Activated CD8-positive, alpha-beta memory T cell treated with anti-CD3 and anti-CD28 coated beads, Interleukin-2, amount 50 U/mL, for 48 hours (primary cell): ENCODE results near the gene GM2A.
"Not testable (repeated sequence)": the region's sequence is repeated elsewhere in the genome, so short reads cannot be mapped to it uniquely, and the experiment has no call there.

Experiments used
- DNase-seq: peaks from one replicate; pipeline ENCODE4 v3.0.0-alpha.2; 2020

GM2A gene

DNA sequence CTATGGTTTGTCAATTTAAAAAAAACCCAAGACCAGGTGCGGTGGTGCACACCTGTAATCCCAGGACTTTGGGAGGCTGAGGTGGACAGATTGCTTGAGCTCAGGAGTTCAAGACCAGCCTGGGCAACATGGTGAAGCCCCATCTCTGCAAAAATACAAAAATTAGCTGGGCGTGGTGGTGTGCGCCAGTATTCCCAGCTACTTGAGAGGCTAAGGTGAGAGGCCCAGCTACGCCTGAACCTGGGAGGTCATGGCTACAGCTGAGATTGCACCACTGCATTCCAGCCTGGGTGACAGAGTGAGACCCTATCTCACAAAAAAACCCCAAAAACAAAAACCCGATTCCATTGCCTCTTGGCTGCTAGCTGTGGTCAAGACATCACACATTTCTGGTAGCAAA, 2.0 kb downstream of the GM2A start:
- not testable (repeated sequence) for DNase-seq

DNA sequence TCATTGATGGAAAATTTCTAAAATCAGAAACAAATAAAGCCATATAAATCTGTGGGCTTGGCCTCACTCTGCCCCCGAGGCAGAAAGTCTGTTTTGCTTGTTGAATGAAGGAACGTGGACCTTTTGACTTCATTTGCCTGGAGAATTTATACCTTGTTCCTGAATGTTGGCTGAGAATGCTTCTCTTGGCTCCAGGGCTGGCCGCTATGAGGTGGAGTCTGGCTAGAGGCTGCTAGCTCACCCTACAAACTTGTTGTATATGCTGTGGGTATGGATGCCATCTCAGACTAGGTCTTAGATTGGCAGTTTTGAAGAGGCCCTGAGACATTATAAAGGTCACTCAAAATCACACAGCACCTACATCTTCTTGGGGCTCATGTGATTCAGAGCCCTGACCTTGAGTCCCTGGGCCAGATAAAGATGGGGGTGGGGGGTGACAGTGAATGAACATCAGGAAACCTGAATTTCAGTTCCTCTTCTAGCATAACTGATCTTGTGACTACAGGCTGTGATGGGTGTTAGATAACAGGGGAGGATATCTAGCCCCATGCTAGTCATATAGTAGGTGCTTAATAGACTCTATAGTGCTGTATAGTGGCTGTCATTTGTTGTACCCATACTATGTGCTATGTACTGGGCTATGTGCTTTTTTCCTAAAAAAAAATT, 2.8 kb downstream of the GM2A start:
- DNase-seq: no peak

DNA sequence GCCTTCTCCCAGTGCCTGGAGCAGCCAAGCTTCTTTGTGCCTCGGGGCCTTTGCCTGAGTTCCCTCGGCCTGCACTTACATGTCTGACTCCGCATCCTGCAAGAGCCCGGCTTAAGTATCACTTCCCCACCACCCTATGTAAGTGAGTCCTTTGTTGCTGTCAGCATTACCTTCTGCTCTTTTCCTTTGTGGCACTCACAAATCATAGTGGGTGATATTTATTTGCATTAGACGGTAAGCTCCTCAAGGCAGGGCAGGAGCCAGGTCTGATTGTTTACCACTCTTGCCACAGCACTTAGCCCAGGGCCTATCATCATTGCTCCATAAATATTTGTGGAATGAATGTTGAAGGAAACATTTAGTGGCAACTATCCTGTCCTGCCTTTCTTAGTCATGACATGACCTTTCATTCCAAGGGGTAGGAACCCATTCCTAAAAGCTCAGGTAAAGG, 4.8 kb downstream of the GM2A start:
- no peak for DNase-seq

DNA sequence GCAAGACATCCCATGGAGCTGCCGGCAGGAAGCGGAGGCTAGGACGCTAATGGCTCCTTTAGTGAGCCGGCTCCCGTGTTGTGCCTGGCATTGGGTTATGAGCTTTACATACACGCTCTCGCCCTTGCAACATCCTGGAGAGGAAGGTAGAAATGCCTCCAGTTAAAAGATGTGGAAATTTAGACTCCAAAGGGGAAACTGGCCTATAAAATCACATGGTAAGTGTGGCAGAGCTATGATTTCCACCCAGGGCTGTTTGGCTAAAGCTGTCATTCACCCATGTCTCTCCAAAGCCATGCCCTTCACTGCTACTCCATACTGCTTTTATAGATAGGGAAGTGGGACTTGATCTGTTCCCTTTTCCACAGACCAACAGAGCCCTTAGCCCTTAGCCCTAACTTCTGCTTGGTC, 5.2 kb downstream of the GM2A start:
- no peak for DNase-seq

DNA sequence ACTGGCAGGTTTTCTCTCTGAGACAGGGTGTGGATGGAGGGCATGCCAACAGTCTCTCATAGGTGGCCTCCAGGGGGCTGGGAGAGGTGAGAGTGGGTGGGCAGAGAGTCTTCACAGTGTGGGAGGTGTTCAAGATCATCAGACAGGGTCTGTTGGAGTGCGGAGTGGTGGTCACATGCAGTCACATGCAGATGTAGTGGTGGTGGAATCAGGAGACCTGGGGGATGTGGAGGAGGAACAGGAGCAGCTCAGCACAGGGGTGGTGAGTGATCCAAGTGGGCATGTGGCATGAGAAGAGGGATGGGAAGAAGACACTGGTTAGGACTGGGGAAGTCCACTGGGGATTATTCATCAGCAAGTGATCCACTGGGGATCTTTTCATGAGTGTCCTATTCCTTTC, 5.8 kb downstream of the GM2A start:
- DNase-seq: no peak

DNA sequence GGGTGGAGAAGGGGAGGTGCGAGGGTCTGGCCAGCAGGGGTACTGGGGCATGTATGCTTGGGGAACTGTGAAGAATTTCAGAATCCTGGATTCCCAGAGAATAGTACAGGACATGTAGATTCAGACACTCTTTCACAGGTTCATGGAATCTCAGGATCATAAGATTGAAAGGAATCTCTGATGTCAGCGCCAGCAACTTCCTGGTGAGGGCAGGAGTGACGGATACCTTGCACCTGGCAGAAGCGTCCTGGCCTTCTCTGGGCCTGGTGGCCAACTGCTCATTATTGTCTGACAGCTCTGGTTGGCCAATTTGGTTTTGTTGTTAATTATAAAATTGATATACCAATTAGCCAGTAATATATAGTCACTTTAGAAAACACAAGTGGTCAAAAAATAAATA, 6.9 kb downstream of the GM2A start:
- DNase-seq: no peak

DNA sequence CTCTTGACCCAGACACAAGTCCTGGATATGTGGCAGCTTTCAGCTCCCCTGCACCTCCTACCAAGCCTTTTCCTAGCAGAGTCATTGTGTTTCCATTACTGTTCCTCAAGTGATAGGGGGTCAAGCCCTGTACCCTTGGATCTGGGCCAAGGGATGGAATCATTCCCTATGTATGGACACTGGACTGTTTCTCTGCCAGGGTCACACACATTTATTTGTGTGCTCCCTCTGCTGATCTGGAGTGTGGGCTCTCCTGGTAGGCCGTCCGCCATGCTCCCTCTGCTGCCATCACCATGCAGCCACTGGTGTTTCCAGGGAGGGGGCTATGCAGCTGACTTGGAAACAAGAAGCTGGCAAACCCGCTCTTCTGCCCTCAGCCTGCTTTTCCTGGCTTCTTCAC, 9.5 kb downstream of the GM2A start:
- DNase-seq: no peak

DNA sequence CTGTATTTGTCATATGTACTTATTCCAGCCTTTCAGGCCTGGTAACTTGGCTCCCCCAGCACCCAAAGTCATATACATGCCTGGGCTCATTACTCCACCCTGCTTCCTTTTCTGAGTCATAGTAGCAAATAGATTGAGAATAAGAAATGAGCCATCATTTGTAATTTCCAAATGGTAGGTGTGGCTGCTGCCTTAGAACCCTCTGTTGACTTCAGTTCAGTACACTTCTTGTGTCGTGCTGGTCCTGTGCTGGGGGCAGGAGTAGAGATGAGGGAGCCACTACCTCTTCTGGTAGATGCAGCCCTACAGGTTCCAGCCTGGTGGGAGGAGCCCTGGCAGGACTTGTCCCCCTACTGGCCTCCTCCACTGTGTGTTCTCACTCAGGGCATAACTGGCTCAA, 11.1 kb downstream of the GM2A start:
- DNase-seq: peak; percentile 63

DNA sequence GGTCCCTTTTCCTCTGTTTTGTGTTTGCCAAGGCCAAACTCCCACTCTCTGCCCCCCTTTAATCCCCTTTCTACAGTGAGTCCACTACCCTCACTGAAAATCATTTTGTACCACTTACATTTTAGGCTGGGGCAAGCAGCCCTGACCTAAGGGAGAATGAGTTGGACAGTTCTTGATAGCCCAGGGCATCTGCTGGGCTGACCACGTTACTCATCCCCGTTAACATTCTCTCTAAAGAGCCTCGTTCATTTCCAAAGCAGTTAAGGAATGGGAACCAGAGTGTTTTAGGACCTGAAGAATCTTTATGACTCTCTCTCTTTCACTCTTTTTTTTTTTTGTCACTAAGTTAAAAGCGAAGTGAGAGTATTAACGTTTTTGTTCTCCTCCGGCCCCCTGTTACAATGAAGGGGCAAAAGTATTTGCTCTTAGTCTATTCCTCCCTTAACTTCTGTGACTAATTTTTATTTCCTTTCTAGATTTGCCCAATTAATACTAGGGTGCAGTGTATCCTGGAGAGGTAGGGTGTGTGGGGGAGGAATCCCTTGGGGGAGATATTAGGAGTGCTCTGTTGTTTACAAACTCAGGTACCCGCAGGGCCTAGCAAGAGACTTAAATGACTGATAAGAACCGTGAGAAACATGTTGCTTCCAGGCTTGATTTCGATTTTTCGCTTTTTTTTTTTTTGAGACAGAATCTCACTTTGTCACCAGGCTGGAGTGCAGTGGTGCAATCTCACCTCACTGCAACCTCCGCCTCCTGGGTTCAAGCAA, 14.7 kb downstream of the GM2A start:
- DNase-seq: no peak

DNA sequence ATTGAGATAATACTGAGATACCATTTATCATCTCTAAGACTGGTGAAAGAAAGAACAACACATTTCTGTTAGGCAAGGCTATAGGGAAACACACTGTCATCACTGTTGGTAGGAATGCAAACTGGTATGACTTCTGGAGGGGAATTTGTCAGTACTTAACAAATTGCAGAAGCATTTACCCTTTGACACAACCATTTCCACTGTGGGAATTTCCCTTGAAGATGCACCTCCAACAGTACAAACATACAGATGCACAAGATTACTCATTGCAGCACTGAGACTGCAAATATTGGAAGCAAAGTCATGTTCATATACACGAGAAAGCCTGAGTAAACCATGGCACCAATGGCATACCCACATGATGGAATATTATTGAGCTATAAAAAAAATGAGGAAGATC, 17.6 kb downstream of the GM2A start:
- DNase-seq: no peak

DNA sequence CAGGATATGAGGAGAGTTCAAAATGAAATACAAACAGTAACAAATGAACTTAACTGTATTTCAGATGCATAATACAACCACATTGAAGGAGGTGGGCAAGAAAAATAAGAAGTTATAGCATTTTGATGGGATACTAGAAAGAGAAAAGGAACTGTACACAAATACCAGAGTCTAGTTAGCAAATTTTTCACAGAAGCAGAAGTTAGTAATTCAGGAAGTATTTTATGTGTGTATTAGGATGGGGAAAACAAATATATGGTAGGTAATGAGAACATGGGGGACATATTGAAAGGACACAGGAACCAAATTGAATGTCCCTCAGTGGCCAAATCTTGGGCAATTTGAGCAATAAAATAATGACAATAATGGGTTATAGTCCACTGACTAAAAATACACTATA, 18.4 kb downstream of the GM2A start:
- no peak for DNase-seq

DNA sequence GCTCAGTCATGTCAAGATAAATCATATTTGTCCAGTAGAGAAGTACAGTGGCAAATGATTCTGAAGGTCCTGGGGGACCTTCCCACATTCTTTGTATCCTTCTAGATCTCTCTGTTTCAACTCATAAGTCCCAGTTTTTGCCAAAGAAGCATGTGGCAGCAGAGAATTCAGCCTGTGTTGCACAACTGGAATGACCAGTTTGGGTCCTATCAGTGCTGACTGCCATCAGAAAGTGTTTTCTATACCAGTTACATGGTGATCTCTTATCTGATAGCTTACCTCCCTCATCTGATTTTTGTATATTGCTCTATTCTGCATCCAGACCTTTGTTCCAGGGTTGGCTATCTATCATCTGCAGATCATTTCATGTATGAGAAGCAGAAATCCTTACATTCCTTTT, 21.7 kb downstream of the GM2A start:
- DNase-seq: no peak

DNA sequence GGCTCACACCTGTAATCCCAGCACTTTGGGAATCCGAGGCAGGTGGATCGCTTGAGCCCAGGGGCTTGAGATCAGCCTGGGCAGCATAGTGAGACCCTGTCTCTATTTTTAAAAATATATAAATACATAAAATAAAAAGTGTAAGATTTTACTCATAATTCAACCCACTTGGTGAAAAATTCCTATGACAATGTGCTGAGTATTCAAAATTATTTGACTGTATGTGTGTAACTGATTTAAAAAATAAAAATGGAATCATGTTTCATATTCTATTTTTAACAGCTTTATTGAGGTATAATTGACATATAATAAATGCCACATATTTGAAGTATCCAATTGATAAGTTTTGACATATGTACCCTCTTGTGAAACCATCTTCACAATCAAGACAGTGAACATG, 22.8 kb downstream of the GM2A start:
- DNase-seq: no peak

DNA sequence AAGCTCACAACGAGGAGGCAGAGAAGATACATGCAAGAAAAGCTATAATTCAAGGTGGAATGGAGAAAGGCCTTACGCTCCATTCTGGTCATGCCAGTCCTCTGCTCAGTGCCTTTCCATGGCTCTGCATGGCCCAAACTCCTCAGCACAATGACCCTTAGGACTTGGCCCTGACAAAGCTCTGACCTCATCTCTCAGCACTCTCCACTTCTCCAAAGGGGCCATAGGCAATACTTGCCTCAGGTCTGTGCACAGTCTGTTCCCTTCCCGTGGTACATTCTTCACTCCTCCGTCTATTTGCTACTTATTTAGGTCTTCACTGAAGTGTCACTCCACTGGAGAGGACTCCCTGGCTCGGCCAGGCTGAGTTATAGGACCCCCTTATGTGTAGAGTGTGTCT, 25.9 kb downstream of the GM2A start:
- no peak for DNase-seq

DNA sequence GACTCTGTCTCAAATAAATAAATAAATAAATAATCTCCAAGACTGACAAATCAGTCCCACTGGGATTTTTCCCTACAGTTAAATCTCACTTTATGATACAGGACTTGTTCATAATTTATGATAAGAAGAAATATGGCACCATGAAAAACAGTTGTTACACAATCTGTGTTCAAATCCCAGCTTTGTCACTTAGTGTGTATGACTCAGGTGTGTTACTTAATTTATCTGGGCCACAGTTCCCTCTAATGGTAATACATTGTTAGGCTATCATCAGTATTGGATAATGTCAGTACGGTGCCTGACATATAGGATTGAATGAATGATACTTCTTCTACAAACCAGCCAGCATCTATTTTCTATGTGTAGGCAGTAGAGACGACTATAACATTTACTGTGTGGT, 27.5 kb downstream of the GM2A start:
- DNase-seq: no peak

DNA sequence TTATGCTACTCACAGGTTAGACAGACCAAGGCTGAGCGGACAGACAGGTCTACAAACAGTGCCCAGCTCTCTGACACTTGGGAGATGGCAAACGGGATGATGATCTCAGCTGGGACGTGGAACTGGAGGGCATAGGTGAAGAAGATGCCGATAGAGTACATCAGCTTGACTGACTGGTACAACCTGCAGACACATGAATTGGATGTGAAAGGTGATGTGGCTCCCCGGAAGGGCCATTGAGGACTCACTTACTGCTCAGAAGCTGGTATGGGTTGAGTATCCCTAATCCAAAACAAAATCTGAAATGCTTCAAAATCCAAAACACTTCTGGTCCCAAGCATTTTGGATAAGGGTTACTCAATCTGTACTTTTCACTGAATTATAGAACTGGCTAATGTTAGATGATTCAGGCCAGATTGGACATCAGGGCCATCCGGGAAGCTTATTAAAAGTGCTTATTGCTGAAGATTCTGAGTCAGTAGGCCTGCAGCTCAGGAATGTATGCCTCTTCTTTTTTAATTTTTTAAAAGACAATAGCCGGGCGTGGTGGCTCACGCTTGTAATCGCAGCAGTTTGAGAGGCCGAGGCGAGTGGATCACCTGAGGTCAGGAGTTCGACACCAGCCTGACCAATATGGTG, 28.1 kb downstream of the GM2A start:
- DNase-seq: no peak

DNA sequence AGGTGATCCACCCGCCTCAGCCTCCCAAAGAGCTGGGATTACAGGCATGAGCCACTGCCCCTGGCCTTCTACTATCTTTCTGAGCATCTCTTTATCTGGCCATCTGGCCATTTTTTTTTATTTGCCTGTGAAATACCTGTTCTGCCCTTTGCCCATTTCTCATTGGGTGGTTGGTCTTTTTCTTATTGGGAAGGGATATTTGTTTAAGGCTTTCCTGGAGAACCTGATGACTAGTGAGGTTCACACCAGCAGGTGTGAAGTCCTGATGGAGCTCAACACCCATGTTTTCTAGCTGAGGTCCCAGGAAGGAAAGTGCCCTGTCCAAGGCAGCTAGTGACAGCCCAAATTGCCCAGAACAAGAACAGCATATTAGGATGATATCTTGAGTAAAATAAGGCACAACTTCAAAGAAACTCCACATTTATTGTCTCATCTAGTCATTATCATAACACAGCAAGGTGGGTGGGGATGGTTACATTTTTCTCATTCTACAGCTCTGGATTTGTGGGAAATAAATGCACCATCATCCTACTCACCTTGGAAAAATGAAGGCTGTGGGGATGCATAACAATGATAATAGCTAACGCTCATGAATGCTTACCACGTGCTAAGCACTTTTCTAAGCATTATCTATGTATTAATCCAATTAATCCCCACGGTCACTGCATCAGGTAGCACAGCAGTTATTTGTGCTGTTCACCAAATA, 30.3 kb downstream of the GM2A start:
- DNase-seq: no peak

DNA sequence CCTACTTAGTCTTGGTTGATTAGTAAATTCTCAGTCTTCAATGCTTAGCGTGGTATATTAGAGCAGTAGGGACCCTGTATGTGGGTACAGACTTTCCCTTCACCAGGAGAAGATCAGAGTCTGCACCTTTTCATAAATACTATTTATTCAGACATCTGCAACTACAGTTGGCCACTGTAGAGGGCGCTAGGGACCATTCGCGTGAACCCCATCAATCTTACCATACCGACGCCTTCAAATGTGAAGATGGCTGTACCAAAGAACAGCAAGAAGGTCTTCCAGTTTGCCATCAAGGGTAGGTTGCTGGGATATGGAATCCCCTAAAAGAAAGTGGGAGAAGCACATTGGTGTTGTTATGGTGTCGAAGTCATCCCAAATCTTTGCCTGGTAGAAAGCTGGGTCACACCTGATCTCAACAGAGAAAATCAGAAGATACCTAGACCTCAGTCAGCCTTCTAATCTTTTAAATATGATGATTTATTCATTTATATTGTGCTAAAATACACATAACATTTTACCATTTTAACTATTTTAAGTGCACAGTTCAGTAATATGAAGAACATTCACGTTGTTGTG, 31.5 kb downstream of the GM2A start:
- no peak for DNase-seq

DNA sequence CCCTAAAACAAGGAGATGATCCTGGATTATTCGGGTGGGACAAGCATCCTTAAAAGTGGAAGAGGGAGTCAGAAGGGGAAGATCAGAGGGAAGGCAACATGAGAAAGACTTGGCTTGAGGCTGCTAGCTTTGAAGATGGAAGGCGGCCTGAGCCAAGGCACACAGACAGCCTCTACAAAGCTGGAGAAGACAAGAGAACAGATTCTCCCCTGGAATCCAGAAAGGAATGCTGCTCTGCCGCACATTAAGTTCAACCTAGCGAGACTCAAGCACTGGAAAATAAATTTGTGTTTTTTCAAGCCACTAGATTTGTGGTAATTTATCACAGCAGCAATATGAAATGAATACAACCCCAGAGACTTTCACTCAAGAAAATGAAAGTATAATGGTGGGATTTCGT, 32.7 kb downstream of the GM2A start:
- DNase-seq: no peak

DNA sequence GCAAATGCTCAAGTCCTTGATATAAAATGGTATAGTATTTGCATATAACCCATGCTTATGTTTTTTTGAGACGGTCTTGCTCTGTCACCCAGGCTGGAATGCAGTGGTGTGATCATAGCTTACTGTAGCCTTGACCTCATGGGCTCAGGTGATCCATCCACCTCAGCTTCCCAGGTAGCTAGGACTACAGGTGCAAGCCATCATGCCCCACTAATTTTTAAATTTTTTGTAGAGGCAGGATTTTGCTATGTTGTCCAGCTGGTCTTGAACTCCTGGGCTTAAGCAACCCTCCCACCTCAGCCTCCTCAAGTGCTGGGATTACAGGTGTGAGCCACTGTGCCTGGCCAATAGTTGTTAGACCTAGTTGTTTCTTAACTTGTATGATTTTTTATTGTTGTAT, 33.3 kb downstream of the GM2A start:
- no peak for DNase-seq

DNA sequence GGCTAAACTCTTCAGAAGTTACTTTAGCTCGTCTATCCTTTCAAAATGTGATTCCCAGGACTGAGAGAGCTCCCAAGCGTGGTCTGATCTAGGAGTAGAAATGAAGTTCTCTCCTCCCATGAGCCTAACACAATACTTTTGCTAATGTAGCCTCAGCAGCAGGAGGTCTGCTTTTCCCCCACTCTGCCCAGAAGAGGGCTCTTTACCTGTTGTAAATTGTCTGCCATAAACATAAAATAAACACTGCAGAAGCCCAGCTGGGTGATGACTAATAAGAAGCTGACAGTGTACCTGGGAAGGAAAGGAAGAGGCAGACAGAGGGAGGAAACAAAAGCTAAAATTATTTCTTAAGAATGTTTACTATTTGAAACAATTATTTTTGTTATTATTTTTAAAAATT, 35.2 kb downstream of the GM2A start:
- no peak for DNase-seq

DNA sequence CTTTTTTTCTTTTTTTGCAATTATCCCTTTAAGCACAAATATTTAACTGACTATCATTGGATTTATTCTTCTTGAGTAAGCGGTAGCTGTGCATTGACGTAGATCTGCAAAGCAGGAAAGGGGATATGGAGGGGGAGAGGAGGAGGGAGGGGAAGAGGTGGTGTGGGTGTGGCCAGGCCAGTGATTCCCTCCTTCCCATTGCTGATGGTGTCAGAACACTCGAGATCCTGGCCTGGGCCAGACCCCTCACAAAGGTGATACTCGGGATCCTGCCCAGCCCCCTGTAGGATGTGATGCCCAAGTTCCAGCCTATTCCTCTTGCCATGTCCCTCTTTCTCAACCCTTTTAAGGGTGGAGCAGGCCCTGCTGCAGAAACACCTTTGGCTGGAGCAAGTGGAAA, 40.6 kb downstream of the GM2A start:
- DNase-seq: no peak

DNA sequence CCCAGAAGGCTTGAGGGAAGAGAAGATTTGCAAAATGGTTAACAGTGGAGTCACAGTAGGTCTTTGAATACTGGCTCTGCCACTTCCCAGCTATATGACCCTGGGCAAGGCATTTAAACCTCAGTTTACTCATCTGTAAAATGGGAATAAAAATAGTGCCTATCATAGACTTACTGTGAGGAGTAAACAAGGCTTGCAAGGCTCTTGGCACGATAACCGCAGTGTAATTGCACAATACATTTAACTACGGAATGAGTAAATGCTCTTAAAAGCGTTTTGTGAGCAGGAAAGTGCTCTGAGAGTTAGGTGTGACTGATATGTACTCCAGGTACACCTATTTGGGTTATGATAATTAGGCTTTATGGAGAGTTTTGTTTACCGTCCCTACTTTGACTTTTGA, 42.2 kb downstream of the GM2A start:
- DNase-seq: no peak
